NCI-H2227 (cell line): ENCODE results near the gene NBAS.
"Not testable (repeated sequence)": the region's sequence is repeated elsewhere in the genome, so short reads cannot be mapped to it uniquely, and the experiment has no call there.

Experiments
- DNase-seq: peaks from one replicate; lab custom pipeline; 2025; ENCODE audit not compliant: unreplicated experiment; lab: John Stamatoyannopoulos, UW

The NBAS gene

DNA sequence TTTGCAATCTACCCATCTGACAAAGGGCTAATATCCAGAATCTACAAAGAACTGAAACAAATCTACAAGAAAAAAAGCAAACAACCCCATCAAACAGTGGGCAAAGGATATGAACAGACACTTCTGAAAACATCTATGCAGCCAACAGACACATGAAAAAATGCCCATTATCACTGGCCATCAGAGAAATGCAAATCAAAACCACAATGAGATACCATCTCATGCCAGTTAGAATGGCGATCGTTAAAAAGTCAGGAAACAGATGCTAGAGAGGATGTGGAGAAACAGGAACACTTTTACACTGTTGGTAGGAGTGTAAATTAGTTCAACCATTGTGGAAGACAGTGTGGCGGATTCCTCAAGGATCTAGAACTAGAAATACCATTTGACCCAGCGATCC is 239.7 kb downstream of the NBAS start:
- DNase-seq: not testable (repeated sequence)

DNA sequence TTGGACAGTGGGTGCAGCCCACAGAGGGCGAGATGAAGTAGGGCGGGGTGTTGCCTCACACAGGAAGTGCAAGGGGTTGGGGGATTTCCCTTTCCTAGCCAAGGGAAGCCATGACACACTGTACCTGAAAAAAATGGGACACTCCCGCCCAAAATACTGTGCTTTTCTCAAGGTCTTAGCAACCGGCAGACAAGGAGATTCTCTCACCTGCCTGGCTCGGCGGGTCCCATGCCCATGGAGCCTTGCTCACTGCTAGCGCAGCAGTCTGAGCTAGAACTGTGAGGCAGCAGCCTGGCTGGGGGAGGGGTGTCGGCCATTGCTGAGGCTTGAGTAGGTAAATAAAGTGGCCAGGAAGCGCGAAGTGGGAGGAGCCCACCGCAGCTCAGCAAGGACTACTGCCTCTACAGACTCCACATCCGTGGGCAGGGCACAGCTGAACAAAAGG is 244.7 kb downstream of the NBAS start:
- no peak for DNase-seq

DNA sequence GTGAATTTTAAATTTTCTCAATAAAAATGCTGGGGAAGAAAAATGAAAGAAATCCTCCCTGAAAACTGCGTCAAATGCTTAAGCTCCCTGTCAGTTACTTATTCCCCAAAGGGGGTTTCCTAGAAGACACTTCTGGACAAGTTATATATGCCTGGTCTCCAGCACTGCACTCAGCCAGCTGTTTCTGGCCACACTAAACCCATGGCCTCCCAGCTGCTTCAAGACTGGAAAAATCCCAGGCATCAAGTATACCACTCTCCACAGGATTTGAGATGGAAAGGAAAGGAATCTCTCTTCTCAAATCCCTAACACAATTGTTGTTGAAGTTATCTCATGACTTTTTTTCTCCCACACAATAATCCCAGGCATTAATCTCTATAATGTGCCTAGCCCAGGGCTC is 245.7 kb downstream of the NBAS start:
- DNase-seq: no peak

DNA sequence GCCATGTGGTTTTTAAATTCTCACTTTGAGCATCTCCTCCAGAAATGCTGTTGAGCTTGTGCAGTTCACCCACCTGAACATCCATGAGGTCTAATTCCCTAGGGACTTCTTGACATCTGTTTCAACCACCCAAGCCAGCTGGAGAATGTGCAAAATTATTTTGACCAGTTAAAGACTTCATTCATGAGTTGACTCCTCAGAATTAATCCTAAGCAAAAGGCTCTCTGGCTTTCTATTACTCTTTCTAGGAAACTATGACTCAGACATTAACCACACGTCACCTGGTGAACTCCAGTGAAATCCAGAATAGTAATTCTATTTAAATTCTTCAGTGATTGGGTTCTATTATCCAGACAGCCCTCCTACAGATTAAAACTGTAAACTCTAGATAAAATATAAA is 247.5 kb downstream of the NBAS start:
- no peak for DNase-seq

DNA sequence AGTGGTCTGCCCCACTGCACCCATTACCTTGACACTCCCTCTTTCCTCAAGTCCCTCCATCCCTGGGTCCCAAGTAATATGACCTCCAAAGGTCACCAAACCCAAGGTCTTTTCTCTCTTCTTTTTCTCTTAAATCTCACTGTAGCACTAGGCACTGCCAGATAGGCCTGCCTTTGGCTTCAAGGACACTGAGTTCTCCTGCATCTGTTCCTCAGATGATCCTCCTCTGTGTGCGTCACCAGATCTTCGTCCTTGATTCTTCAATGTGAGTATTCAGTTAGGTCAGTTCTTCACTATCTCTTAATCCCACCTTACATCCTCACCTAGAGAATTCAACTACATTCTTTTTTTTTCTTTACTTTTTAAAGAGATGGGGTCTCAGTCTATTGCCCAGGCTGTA is 249.2 kb downstream of the NBAS start:
- no peak for DNase-seq

DNA sequence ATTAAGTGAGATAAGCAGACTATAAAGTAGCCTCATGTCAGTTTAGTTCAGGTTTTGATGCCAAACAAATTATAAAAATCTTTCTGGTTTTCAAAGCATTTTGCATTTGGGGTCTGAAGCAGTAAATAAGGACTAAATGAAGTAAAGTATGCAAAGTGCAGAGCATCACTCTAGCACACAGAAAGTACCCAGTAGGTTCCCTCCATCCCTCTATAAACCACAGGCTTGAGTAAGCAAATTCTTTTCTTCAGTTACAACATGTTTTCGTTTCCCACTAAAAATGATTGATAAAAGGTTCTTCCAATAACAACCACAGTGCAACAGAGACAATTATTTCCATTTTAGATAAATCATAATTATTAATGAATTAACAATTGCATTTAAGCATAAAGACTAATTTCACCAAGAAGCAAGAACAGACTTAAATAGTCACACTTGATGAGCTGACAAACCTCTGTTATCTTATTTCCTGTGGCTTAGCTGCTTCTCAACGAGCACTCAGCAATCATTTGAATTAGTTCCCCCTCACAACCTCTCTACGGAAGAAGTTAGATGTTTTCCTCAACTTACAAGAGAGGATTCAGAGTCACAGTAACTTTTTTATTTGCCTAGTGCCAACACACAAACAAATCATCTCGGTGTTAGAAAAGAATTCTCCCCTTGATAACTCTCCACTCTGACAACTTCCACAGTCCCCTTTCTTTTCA is 249.8 kb downstream of the NBAS start:
- DNase-seq: no peak

DNA sequence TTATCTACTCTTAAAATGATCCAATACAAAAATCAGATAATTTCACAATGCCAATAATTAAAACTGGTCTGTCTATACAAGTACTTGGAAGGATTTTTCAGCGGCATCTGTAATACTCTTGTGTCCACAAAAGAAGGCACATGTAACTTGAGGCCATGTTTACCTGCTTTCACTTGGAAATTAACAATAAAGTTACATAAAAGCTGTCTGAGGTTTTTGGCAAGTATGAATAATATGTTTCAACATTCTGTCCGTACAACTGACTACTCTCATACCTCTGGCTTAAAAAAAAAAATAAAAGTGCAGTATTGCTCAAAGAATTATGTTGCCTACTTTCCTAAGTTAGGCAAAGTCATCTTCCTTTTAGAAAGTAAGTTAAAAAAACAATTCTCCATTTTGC is 253.6 kb downstream of the NBAS start:
- DNase-seq: no peak

DNA sequence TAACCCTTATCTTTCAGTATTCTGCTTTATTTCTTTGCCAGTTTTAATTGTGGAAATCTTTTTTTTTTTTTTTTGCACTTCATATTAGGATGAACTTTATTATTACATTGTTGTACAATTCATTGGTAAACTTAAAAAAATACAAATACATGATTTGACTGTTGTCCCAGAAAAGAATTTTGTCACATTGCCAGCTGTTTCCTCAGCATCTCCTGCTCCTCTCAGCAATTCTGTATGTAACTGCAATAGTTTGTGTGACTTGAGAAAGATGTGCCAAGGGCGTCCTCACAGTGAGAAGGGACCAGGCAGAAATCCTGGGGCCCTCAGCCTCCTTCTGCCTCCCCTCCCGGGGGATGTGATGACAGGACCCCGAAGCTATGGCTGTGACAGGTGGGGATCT is 254.4 kb downstream of the NBAS start:
- no peak for DNase-seq

DNA sequence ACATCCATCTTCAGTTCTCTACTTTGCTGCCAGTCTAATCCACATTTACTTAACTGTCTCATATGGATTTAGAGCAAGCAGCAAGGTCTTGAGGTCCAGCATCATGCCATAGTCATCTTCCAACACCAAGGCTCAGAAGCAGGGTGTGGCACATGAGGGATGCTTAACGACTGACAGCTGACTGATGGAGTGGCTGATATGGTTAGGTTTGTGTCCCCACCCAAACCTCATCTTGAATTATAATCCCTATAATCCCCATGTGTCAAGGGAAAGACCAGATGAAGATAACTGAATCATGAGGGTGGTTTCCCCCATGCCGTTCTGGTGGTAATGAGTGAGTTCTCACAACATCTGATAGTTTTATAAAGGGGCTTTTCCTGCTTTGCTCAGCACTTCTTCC is 257.3 kb downstream of the NBAS start:
- no peak for DNase-seq

DNA sequence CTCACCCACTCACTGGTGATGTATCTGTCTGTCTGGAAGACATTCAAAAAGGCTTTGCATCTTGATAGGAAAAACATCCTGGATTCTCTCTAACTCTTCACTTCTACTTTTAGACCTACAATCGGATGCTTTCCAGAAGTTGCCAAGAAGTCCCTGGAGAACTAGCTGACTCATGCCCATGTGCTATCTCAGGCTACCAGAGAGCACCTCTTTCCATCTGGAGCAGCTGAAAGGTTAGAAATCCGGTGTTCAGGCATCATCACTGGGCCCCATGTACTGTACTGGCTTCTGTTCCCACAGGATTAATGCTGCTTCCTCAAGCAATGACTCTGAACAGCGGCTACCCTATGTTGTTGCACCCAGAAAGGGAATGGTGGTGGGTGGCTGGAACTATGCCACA is 259.0 kb downstream of the NBAS start:
- DNase-seq: no peak

DNA sequence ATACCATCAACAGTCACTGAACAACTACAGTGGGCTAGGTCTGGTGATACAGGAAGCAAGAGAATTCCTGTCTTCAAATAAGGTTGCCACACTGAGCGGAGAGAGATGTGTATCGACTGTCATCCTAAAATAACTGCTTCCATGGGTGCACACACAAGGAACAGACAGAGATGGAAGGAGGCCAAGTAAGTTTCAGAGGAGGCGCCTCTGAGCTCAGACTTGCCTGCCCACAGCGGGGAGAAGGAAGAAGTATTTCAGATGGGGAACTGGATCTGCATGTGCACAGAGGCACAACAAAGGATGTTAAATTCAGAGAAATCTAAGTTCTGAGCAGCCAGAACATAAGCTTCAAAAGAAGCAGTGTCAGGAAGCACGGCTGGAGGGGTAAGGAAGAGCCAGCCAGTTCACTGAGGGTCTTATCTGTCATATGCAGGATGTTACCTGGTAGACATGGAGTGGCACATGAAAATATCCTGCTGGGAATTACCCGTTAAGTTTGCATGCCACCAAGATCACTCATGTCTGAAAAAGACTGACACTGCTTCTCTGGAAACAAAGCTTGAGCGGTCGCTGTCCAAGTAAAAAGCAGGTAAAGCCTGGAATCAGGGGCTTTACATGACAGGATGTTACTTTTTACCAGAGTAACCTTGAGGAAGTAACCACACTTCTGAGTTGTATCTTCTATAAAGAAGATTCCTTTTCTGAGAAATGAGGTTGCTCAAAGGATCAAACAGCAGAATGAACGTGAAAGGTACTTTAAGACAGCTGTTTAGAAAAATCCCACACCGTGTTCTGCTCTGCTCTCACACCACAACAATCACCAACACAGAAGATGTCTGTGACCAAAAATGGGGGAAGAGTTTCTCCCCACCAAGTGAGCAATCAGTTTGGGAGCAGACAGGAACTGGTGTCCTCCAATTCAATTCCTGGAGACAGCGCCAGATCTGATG is 260.2 kb downstream of the NBAS start:
- no peak for DNase-seq

DNA sequence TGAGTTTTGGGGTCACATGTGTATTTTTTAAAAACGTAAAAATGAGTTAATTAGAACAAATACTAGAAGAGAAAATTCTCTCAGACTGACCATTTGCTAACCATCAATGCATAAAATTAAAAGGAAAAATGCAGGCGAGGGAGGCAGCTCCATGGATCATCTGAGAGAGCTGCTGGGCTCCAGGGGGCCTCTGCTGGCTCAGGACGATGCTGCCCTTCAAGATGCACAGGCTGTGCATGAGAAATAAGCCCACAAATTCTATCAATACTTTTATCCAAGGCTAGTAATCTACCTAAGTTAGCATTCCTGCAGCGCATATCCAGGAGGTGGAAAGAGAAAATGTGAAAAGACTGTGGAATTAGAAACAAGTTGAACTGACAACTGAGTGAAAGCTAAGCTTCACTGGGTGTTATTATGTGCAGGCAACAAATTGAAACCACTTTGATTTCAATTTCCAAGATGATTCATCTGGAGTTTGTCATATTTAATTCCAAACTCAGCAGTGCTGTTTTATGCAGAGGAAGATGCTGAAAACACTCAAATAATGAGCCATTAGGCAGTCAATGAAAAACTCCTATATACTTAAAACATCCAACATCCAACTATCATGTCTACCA is 261.1 kb downstream of the NBAS start:
- DNase-seq: no peak

DNA sequence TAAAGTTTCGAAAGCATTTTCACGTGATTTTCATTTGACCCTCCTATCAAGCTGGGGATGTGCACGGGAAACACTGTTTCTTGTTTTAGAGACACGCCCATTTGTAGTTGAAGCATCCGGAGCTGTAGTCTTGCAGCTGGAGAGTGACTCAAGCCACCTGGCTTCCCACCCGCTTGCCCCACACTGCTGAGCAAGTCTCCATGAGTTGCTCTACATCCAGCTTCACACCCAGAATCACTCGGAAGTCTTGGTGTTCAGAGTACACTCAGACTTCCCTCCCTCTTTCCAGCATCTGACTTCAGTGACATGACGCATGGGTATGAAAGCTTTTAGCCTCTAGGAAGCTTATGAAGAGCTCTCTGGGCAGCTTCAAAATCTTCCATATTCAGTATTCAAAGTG is 262.4 kb downstream of the NBAS start:
- no peak for DNase-seq

DNA sequence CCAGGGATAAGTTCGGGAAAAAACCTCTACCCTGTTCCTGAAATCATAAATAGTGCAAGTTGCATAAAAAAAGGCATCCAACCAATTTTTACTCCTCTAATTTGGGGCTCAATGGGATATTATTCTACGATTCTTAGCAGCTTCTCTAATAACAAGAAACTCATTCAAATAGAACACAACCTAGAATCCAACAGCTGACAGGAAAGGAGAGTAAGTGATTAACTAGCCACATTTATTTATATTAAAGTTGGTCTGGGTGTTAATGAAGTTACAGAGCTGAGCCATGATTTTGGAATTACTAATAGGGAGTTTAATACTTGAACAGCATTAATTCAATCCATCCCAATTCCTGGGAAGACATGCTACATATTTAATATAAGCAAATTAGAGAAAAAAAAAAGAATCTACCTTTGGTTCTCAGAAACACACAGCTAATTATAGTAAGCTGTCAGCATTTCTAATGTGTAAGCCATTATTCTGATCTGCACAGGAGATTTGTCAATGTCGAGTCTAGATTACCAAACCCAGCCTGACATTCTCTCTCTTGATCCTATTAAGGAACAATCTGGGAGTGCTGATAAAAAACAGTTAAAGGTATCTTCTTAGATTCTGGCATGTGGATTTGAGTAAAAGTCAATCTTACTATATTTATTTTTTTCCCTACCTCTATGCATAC is 267.7 kb downstream of the NBAS start:
- no peak for DNase-seq

DNA sequence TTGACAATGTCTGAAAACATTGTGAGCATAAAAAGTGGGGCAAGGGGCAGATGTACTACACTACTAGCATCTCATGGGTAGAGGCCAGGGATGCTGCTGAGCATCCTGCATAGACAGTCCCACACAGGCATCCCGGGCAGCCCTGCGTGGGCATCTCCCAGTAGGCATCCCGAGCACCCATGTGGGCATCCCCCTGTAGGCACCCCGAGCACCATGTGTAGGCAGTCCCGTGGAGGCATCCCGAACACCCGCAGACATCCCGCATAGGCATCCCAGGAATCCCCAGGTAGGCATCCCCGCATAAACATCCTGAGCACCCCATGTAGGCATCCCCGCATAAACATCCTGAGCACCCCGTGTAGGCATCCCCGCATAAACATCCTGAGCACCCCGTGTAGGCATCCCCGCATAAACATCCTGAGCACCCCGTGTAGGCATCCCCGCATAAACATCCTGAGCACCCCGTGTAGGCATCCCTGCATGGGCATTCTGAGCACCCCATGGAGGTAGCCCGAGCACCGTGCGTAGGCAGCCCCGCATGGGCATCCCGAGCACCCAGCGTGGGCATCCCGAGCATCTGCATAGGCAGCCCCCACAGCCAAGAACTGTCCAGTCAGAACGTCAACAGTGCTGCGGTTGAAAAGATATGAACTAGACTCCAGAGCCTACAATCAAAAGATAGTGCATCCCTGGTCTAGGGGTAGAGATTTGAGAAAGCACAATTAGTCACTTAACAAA is 273.5 kb downstream of the NBAS start:
- no peak for DNase-seq

DNA sequence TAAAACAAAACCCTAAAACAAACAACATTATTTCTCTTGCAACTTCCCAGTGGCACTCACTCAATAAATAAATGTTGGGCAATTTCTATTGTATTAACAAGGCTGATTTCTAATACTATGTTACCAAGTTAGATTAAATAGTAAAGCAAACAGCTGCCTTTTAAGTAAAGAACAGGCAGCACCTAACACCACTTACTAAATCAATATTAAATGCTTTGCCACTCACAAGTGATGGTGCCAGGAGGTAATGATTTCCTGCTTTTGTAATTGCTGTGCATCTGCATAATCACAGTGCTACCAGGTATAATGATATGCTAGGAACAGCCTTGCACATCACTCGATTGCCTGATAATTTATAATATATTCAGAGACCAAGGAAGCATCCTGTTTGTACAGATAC is 276.5 kb downstream of the NBAS start:
- DNase-seq: no peak

DNA sequence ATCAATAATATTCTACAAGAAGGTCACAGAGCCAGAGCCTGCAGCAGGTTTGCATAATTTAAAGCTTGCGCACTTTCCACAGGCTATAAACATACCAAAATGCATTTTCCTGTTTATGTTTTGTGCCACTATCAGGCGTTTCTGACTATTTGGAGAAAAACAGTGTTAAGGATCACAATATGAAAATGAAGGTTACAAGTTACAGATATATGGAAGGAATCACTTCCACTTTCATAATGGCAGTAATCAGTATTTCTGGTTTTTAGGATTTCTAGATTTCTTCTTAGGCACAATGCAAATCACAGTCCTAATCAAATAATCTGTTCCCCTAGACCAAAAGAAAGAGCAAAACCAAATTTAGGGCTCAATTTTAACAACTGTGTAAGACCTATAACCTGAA is 279.5 kb downstream of the NBAS start:
- no peak for DNase-seq

DNA sequence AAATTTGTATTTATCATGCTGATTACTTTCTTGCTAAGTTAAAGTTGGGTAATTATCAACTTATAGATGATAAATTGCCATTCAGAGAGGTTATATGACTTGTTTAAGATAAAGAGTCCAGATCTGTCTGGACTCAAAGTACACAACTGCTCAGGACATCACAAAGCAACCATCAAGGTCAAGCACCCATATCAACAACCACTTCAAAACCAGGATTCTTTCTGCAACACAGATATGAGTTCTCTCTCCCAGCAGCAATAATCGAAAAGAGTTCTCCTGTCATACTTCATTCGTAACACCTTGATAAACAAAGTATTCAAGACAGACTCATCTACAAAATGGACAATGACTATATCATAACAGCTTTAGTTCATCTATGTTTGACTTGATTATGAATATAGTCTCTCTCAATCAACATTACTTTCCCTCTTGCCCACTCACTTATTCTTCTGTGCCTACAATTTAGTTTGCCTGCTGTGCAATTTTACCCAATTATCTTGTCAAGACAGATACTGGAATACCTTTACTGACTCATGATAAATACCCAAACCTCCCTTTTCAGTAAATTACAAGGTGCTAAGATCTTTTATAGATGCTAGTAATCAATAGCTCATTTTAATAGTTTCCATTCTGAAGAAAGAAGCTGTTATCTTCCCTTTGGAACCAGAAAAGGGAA is 281.8 kb downstream of the NBAS start:
- DNase-seq: peak; percentile 83

DNA sequence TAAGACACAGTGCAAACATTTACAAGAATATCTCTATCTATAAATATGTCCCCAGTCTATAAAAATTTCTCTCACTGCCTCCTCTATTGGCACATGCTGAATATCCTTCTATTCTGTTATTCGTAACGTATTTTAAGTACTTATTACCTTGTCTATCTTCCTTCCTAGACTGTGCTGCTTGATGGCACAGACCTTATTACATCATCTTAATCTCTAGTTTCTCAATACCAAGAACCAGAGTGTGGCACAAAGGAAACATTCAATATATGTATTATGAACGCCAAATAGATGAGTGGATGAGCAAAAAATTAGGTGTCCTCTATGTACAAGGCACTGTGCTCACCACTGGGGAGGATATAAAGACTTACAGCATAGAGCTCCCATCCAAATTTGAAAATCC is 282.8 kb downstream of the NBAS start:
- DNase-seq: peak; percentile 65

DNA sequence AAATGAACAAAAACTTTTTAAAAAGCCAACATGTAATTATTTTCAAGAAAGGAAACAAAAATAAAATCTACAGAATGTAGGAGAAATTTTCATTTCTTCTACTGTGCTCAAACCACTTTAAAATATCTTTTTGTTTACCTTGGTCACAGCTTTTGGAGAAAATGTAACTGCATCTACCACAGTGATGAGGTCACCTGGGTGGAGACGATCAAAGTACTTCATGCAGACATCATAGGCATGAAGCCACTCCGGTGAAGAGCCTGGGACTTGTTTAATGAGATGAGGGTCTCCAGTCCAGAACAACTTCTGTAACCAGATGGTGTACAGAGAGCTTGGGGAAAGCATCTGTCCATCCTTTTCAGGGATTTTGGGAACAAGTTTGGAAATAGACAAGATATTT is 285.8 kb downstream of the NBAS start:
- DNase-seq: no peak
